GM12878 (cell line): Measurements from ENCODE around the gene ICAM2. TPM values are rescaled to one million over a fixed set of nuclear protein-coding genes. Genes with fewer than 3 reads are reported as not detected.

ENCODE experiments used
- ATAC-seq: fragments of 200-7000 bp; cut with Tn5 transposase; 3 replicates; pipeline ENCODE4 v1.9.1; 2020; ENCODE audit warnings: mild to moderate bottlenecking, moderate library complexity
- BruUV-seq: library from RNA; stranded (reverse); fragments of 400-500 nt; replicated peaks from 2 replicates; lab custom pipeline; 2021; lab: Mats Ljungman, UMichigan
- CTCF ChIA-PET: fragments of 300-600 bp; sonication (Branson Sonifier 250); formaldehyde crosslinking; extraction: SDS; loops from one replicate; lab custom pipeline; 2021; ENCODE audit warnings: inconsistent platforms; lab: Yijun Ruan, JAX
- POLR2A ChIA-PET: fragments of 350-600 bp; formaldehyde crosslinking; extraction: SDS; loops from one replicate; lab custom pipeline; 2021; ENCODE audit warnings: inconsistent platforms; lab: Charles Lee
- RAD21 ChIA-PET: fragments of 300-600 bp; sonication (Branson Sonifier 250); formaldehyde crosslinking; loops from one replicate; lab custom pipeline; 2023; ENCODE audit warnings: antibody characterized with exemption; ENCODE audit not compliant: unreplicated experiment; lab: Charles Lee
- SMC1A ChIA-PET: fragments of 300-600 bp; sonication (Branson Sonifier 250); formaldehyde crosslinking; loops from one replicate; lab custom pipeline; 2023; ENCODE audit not compliant: unreplicated experiment, uncharacterized antibody; lab: Charles Lee
- DNase-seq: peaks from one replicate; pipeline ENCODE4 v3.0.0-alpha.2; 2011; ENCODE audit warnings: low read depth, low spot score
- FAIRE-seq: peaks from 3 replicates; lab custom pipeline; 2011; peaks lifted over from hg19 to GRCh38; lab: Jason Lieb, UNC
- H2AFZ ChIP-seq: 2 replicates; pipeline ENCODE4 v1.6.0; 2011; ENCODE audit warnings: low read depth, low read length, control low read depth; ENCODE audit not compliant: control insufficient read depth
- H3K27ac ChIP-seq: 2 replicates; pipeline ENCODE4 v1.5.1; 2011; ENCODE audit warnings: control low read depth; ENCODE audit not compliant: control insufficient read depth, insufficient read depth
- H3K27me3 ChIP-seq, 2 experiments: replicated peaks in 1 of 2; 2 replicates each; pipeline versions ENCODE4 v1.6.0 to v1.6.1; 2011; ENCODE audit warnings: low read length in 1 of 2; ENCODE audit not compliant: control insufficient read depth in 2 of 2, insufficient read depth in 2 of 2
- H3K36me3 ChIP-seq, 2 experiments: 2 replicates each; pipeline ENCODE4 v1.5.1; 2011; ENCODE audit warnings: low read length in 1 of 2; ENCODE audit not compliant: control insufficient read depth in 2 of 2, insufficient read depth in 2 of 2
- H3K4me1 ChIP-seq: 2 replicates; pipeline ENCODE4 v1.6.1; 2011; ENCODE audit warnings: mild to moderate bottlenecking, low read length, moderate library complexity, mixed read lengths; ENCODE audit not compliant: control insufficient read depth, insufficient read depth
- H3K4me2 ChIP-seq: 2 replicates; pipeline ENCODE4 v1.6.0; 2011; ENCODE audit warnings: control low read depth; ENCODE audit not compliant: control insufficient read depth, insufficient read depth
- H3K4me3 ChIP-seq: fragments of 200-600 bp; sonication (generic); 2 replicates; pipeline ENCODE4 v1.5.1; 2016
- H3K79me2 ChIP-seq: 2 replicates; pipeline ENCODE4 v1.6.0; 2011; ENCODE audit warnings: low read length; ENCODE audit not compliant: control insufficient read depth, insufficient read depth
- H3K9ac ChIP-seq: 2 replicates; pipeline ENCODE4 v1.8.0; 2011; ENCODE audit warnings: low read length, control low read depth, mixed read lengths; ENCODE audit not compliant: control insufficient read depth, insufficient read depth
- H3K9me3 ChIP-seq: replicated peaks from 3 replicates; pipeline ENCODE4 v1.5.1; 2011; ENCODE audit warnings: mild to moderate bottlenecking, low read length; ENCODE audit not compliant: control insufficient read depth, insufficient read depth
- H4K20me1 ChIP-seq: 2 replicates; pipeline ENCODE4 v1.6.0; 2011; ENCODE audit not compliant: control insufficient read depth, insufficient read depth
- BCLAF1 ChIP-seq: fragments of 450-650 bp; IDR thresholded peaks from 2 replicates; pipeline ENCODE4 v1.6.1; 2017; ENCODE audit warnings: antibody characterized with exemption, mild to moderate bottlenecking, moderate library complexity
- CUX1 ChIP-seq: IDR thresholded peaks from 2 replicates; pipeline ENCODE4 v1.6.1; 2012; ENCODE audit warnings: improper control_type of control experiment, low read depth, low read length; ENCODE audit not compliant: insufficient replicate concordance
- ELK1 ChIP-seq: IDR thresholded peaks from 2 replicates; pipeline ENCODE4 v1.6.1; 2012; ENCODE audit warnings: low read depth, low read length, improper control_type of control experiment
- ESRRA ChIP-seq: IDR thresholded peaks from 2 replicates; pipeline ENCODE4 v1.6.1; 2012; ENCODE audit warnings: mild to moderate bottlenecking, low read length, improper control_type of control experiment
- FOXM1 ChIP-seq: IDR thresholded peaks from 2 replicates; pipeline ENCODE4 v1.6.1; 2012; ENCODE audit warnings: low read depth, mild to moderate bottlenecking, inconsistent platforms, low read length, moderate library complexity
- NFIC ChIP-seq: IDR thresholded peaks from 2 replicates; pipeline ENCODE4 v1.6.1; 2012; ENCODE audit warnings: low read depth, mild to moderate bottlenecking, inconsistent platforms, low read length, moderate library complexity
- PKNOX1 ChIP-seq: fragments of 450-650 bp; IDR thresholded peaks from 2 replicates; pipeline ENCODE4 v1.6.1; 2016; ENCODE audit warnings: mild to moderate bottlenecking
- ZBED1 ChIP-seq: IDR thresholded peaks from 2 replicates; pipeline ENCODE4 v1.6.1; 2016; ENCODE audit warnings: borderline replicate concordance
- ZNF622 ChIP-seq: fragments of 450-650 bp; IDR thresholded peaks from 2 replicates; pipeline ENCODE4 v1.6.1; 2017; ENCODE audit warnings: mild to moderate bottlenecking, inconsistent platforms
- WGBS: methylation state at CpG from one replicate; pipeline ENCODE4 v1.1.6; 2016; ENCODE audit warnings: low lambda C conversion rate; ENCODE audit not compliant: insufficient replicate concordance, insufficient coverage; ENCODE audit errors: missing lambda C conversion rate; 5-methylcytosine and 5-hydroxymethylcytosine counted together
- in situ Hi-C: fragments of 300-500 bp; cut with MboI; formaldehyde crosslinking; loops from 9 replicates; pipeline ENCODE4 v1.14.3; 2018; ENCODE audit warnings: mixed read lengths
- intact Hi-C: fragments of 100-400 bp; cut with micrococcal nuclease; formaldehyde crosslinking; loops from one replicate; pipeline ENCODE4 v1.14.2; 2022; ENCODE audit not compliant: unreplicated experiment
- polyA plus RNA-seq, 11 experiments: library from polyadenylated mRNA; depleted of rRNA in 4 of 11; unstranded in 6 of 11; stranded (reverse) in 5 of 11; fragments of >200 nt; fragmentation: Nextera tagmentation in 4 of 11; fragmentation: Illumina TruSeq in 1 of 11; extraction: Ambion mirVana in 4 of 11; extraction: Trizol in 1 of 11; gene quantifications; 1 replicate in 1 of 11; 2 replicates in 10 of 11; pipeline versions ENCODE4 v1.2.1 to v1.2.3, GENCODE V29; 2011 to 2016; ENCODE audit warnings: inconsistent platforms in 2 of 11, missing spikeins in 2 of 11, low read depth in 1 of 11
- total RNA-seq, 4 experiments: library from RNA; depleted of rRNA in 3 of 4; stranded (reverse); fragments of >200 nt in 3 of 4; fragmentation: Illumina TruSeq in 1 of 4; extraction: Trizol in 1 of 4; gene quantifications; 2 replicates each; pipeline versions ENCODE4 v1.2.1 to v1.2.3, GENCODE V29; 2013 to 2021

Gene ICAM2
- total and polyA plus RNA-seq, 10 of the 15 experiments (the other 5 are each of a cell fraction or from before 2014, with no cell fraction given): 23.6 to 108 (median 58.1) TPM

- no peak for TF ChIP-seq BCLAF1
Measured at GRCh38 chr17:63976702-63977101, 43.7 kb downstream of the ICAM2 start (continued).

- ChIA-PET POLR2A (no interaction called here), SMC1A (interaction anchor here (1.2 to 1.6 kb wide), 2 partner anchors 41 to 55 kb away, joined by 3 to 4 read pairs; no protein-coding TSS in a partner anchor), CTCF (interaction anchor here (0.9 to 3.6 kb wide), 11 partner anchors 15 to 158 kb away, joined by 3 to 18 read pairs (median 4); partner anchors contain the start of gene GH1), RAD21 (interaction anchor here (0.9 to 1.3 kb wide), 5 partner anchors 29 to 158 kb away, joined by 3 to 5 read pairs (median 3); no protein-coding TSS in a partner anchor)
- FAIRE-seq (no peak), DNase-seq (no peak), ATAC-seq (no peak)
- Histone ChIP-seq H3K79me2 (no peaks in the 10 kb centered on the region), H3K9ac (no peak overlapping the region), H2AFZ (no peak overlapping the region), H4K20me1 (no peaks in the 10 kb centered on the region), H3K4me2 (no peak overlapping the region), H3K27ac (no peak overlapping the region), H3K4me1 (no peaks in the 10 kb centered on the region), H3K36me3 (no peaks in the 10 kb centered on the region), H3K27me3 (peaks cover 0 to 2% of the 10 kb centered on the region in 2 experiments; a peak in 1 of 4 replicates), H3K4me3 (no peak overlapping the region), H3K9me3 (no peaks in the 10 kb centered on the region)
- no TSS peak for BruUV-seq
- intact Hi-C loops (no loop called here), in situ Hi-C loops (no loop called here)
- 10% methylated on average over 2 of the region's 2 CpGs for WGBS
- TF ChIP-seq CUX1: no peak
- no peak for TF ChIP-seq ZNF622
- TF ChIP-seq ZBED1: no peak
- no peak for TF ChIP-seq ESRRA
- no peak for TF ChIP-seq FOXM1
- no peak for TF ChIP-seq PKNOX1
- TF ChIP-seq ELK1: no peak
- no peak for TF ChIP-seq NFIC
Measured at GRCh38 chr17:63975541-63976092, 44.8 kb downstream of the ICAM2 start.
